Fibroblast of the aortic adventitia (primary cell): Measurements from ENCODE around the gene FASN. TPM values are rescaled to one million over a fixed set of nuclear protein-coding genes. Genes with fewer than 3 reads are reported as not detected.

Source experiments
- DNase-seq: peaks from one replicate; pipeline ENCODE4 v3.0.0-alpha.2; 2010; ENCODE audit warnings: low read depth
- H3K4me3 ChIP-seq: 2 replicates; pipeline ENCODE4 v1.5.1; 2011; ENCODE audit warnings: low read depth, mild to moderate bottlenecking, control low read depth, low read length, moderate library complexity
- CTCF ChIP-seq: IDR thresholded peaks from 2 replicates; pipeline ENCODE4 v1.5.1; 2011; ENCODE audit warnings: mild to moderate bottlenecking, low read length, control low read depth, inconsistent platforms; ENCODE audit not compliant: insufficient read depth
- total RNA-seq: library from RNA; depleted of rRNA; stranded (reverse); fragments of >200 nt; gene quantifications from 2 replicates; pipeline ENCODE4 v1.2.3, GENCODE V29; 2012; ENCODE audit warnings: low replicate concordance

Gene FASN
- total RNA-seq, 1 donor, result 65.2 TPM

- DNase-seq, result no peak
- H3K4me3 ChIP-seq, result no peak overlapping the region
- no peak for TF ChIP-seq CTCF
Measured at GRCh38 chr17:82034371-82035011, 63.5 kb downstream of the FASN start.

- no peak overlapping the region for H3K4me3 ChIP-seq
- TF ChIP-seq CTCF, result no peak
- DNase-seq, result no peak
Measured at GRCh38 chr17:82033359-82034085, 64.5 kb downstream of the FASN start.

GRCh38 chr17:82031885-82032627, 66.0 kb downstream of the FASN start:
- no peak for TF ChIP-seq CTCF
- peak overlapping the region; percentile 55 for H3K4me3 ChIP-seq
- DNase-seq, result no peak

- DNase-seq, result no peak
- no peak for TF ChIP-seq CTCF
- H3K4me3 ChIP-seq, result peak within 1 kb of the TSS; percentile 55
Measured at GRCh38 chr17:82031303-82031884, 66.6 kb downstream of the FASN start, which contains the start of gene RAC3. TSS of gene RAC3 (plus strand) at chr17:82031678. CDS start at chr17:82031762, 84 bp downstream.

- peak; percentile 79 for DNase-seq
- peak overlapping the region; percentile 53 for H3K4me3 ChIP-seq
- TF ChIP-seq CTCF, result peak; percentile 81
Measured at GRCh38 chr17:82030470-82031302, 67.3 kb downstream of the FASN start.

GRCh38 chr17:82029990-82030469, 68.0 kb downstream of the FASN start:
- no peak overlapping the region for H3K4me3 ChIP-seq
- no peak for DNase-seq
- no peak for TF ChIP-seq CTCF
